ENCODE data around the gene INPPL1. TPM values are rescaled to one million over a fixed set of nuclear protein-coding genes. Genes with fewer than 3 reads are reported as not detected.
"Not testable (repeated sequence)": the region's sequence is repeated elsewhere in the genome, so short reads cannot be mapped to it uniquely, and the experiment has no call there.

INPPL1 gene
- total and polyA plus RNA-seq, 10 of the 15 experiments (the other 5 are each of a cell fraction or from before 2014, with no cell fraction given) = 0.47 to 116 (median 43.4) TPM

DNA sequence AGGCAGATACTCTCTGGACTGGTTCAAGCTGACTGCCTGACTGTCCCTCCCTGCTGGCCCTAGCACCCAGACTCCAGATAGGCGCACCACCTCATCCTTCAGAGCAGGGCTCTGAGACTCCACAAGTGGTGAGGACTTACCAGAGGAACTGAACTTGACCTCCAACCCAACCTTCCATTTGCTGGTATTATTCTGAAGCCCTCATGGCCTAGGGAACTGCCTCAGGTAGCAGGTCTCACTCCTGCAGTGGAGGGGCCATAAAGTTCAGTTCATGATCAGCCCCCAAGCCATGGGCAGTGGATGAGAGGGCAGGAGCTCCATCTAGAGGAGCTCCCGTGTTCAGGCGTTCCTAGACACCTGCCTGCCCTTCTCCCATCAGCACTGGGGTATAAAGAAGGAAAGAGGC is 43.0 kb upstream of the INPPL1 start:
- TF ChIP-seq RAD21 (IDR thresholded peaks at IDR 0.05; ENCODE audit: insufficient read depth, low read depth, low read length) = 0 out of 2 replicates have a peak, but pooled peaks have one; percentile 6
- TF ChIP-seq, protein P1, sequence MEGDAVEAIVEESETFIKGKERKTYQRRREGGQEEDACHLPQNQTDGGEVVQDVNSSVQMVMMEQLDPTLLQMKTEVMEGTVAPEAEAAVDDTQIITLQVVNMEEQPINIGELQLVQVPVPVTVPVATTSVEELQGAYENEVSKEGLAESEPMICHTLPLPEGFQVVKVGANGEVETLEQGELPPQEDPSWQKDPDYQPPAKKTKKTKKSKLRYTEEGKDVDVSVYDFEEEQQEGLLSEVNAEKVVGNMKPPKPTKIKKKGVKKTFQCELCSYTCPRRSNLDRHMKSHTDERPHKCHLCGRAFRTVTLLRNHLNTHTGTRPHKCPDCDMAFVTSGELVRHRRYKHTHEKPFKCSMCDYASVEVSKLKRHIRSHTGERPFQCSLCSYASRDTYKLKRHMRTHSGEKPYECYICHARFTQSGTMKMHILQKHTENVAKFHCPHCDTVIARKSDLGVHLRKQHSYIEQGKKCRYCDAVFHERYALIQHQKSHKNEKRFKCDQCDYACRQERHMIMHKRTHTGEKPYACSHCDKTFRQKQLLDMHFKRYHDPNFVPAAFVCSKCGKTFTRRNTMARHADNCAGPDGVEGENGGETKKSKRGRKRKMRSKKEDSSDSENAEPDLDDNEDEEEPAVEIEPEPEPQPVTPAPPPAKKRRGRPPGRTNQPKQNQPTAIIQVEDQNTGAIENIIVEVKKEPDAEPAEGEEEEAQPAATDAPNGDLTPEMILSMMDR (IDR thresholded peaks at IDR 0.05 in 2 of 3, conservative IDR thresholded peaks at IDR 0.05 in 1 of 3; ENCODE audit: control insufficient read depth in 2 of 3, extremely low read depth in 1 of 3, insufficient read depth in 1 of 3, low read depth in 3 of 3, low read length in 3 of 3) = 0 out of 6 replicates have a peak, but pooled peaks of 1 of the 3 experiments have one; percentile 9

DNA sequence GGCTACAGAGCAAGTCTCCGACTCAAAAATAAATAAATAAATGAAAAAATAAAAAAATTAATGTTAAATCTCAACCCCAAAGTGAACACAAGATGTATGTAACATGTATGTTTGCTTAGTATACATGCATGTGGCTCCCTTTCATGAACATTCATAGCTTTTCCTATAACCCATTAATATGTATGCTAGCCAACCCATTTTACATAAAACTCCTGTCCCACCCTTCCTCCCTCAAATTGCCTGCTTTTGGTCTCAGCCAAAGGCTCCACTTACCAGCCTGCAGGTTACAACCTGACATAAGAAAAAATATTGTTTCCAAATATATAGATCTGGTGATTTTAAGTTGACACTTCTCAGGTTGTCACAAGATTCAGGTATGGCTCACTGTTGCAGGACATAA is 36.3 kb upstream of the INPPL1 start:
- CTCF ChIA-PET = interaction anchor here (2.4 kb wide), 1 partner anchor 243 kb away, joined by 8 read pairs; no protein-coding TSS in a partner anchor
- no peaks in the 10 kb centered on the region for H3K27me3 ChIP-seq (replicated peaks in 1 of 2; ENCODE audit: control insufficient read depth in 2 of 2, insufficient read depth in 2 of 2, low read length in 1 of 2)
- POLR2A ChIA-PET = interaction anchor here (0.6 kb wide), 1 partner anchor 9 kb away, joined by 4 read pairs; no protein-coding TSS in a partner anchor
- H3K4me2 ChIP-seq (ENCODE audit: control insufficient read depth, insufficient read depth) = no peak overlapping the region
- SMC1A ChIA-PET (ENCODE audit: uncharacterized antibody, unreplicated experiment) = interaction anchor here (0.9 to 1.6 kb wide), 2 partner anchors 18 to 32 kb away, joined by 3 to 4 read pairs; no protein-coding TSS in a partner anchor
- H3K4me3 ChIP-seq = no peak overlapping the region
- no peak for FAIRE-seq
- H3K4me1 ChIP-seq (ENCODE audit: control insufficient read depth, insufficient read depth, low read length) = no peaks in the 10 kb centered on the region
- H3K9me3 ChIP-seq (replicated peaks; ENCODE audit: control insufficient read depth, insufficient read depth, low read length) = no peaks in the 10 kb centered on the region
- intact Hi-C loops (cut with micrococcal nuclease; ENCODE audit: unreplicated experiment) (no loop called here), in situ Hi-C loops (cut with MboI) (no loop called here)
- RAD21 ChIA-PET (ENCODE audit: unreplicated experiment) = no interaction called here
- WGBS (ENCODE audit: insufficient coverage, insufficient replicate concordance, low lambda C conversion rate, missing lambda C conversion rate) = 73% methylated on average over 1 of the region's 1 CpG
- no peaks in the 10 kb centered on the region for H3K36me3 ChIP-seq (ENCODE audit: control insufficient read depth in 2 of 2, insufficient read depth in 2 of 2, low read length in 1 of 2)
- H3K79me2 ChIP-seq (ENCODE audit: control insufficient read depth, insufficient read depth, low read length) = no peaks in the 10 kb centered on the region
- no peak overlapping the region for H3K9ac ChIP-seq (ENCODE audit: control insufficient read depth, insufficient read depth, low read length)
- DNase-seq (ENCODE audit: low read depth, low spot score) = no peak
- ATAC-seq = no peak
- H2AFZ ChIP-seq (ENCODE audit: control insufficient read depth, low read depth, low read length) = no peak overlapping the region
- BruUV-seq (replicated peaks) = no TSS peak
- H3K27ac ChIP-seq (ENCODE audit: control insufficient read depth, insufficient read depth) = no peak overlapping the region
- H4K20me1 ChIP-seq (ENCODE audit: control insufficient read depth, insufficient read depth) = no peaks in the 10 kb centered on the region
- TF ChIP-seq, protein P2, sequence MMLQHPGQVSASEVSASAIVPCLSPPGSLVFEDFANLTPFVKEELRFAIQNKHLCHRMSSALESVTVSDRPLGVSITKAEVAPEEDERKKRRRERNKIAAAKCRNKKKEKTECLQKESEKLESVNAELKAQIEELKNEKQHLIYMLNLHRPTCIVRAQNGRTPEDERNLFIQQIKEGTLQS (IDR thresholded peaks at IDR 0.05; ENCODE audit: borderline replicate concordance, extremely low read depth, low read depth, low read length) = no peak
- TF ChIP-seq ZZZ3 (IDR thresholded peaks at IDR 0.05; ENCODE audit: control insufficient read depth, insufficient read length, low read depth) = no peak
- TF ChIP-seq, protein P3, sequence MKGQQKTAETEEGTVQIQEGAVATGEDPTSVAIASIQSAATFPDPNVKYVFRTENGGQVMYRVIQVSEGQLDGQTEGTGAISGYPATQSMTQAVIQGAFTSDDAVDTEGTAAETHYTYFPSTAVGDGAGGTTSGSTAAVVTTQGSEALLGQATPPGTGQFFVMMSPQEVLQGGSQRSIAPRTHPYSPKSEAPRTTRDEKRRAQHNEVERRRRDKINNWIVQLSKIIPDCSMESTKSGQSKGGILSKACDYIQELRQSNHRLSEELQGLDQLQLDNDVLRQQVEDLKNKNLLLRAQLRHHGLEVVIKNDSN (IDR thresholded peaks at IDR 0.05; ENCODE audit: borderline replicate concordance, extremely low read length, insufficient read depth, low read depth, low read length) = no peak
- TF ChIP-seq, protein P4, sequence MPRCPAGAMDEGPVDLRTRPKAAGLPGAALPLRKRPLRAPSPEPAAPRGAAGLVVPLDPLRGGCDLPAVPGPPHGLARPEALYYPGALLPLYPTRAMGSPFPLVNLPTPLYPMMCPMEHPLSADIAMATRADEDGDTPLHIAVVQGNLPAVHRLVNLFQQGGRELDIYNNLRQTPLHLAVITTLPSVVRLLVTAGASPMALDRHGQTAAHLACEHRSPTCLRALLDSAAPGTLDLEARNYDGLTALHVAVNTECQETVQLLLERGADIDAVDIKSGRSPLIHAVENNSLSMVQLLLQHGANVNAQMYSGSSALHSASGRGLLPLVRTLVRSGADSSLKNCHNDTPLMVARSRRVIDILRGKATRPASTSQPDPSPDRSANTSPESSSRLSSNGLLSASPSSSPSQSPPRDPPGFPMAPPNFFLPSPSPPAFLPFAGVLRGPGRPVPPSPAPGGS (IDR thresholded peaks at IDR 0.05; ENCODE audit: borderline replicate concordance, insufficient read depth, low read depth, low read length, poor library complexity, severe bottlenecking) = no peak
- TF ChIP-seq POLR2A (IDR thresholded peaks at IDR 0.05; ENCODE audit: low read depth, low read length) = no peak
- no peak for TF ChIP-seq SUPT20H (IDR thresholded peaks at IDR 0.05; ENCODE audit: borderline replicate concordance, control insufficient read depth, low read depth, low read length)

More for the DNA sequence above, 43.0 kb upstream of the INPPL1 start:
- H3K79me2 ChIP-seq (ENCODE audit: control insufficient read depth, insufficient read depth, low read length); H4K20me1 ChIP-seq (ENCODE audit: control insufficient read depth, insufficient read depth); intact Hi-C loops (cut with micrococcal nuclease; ENCODE audit: unreplicated experiment); H3K4me1 ChIP-seq (ENCODE audit: control insufficient read depth, insufficient read depth, low read length); H3K4me2 ChIP-seq (ENCODE audit: control insufficient read depth, insufficient read depth); BruUV-seq (replicated peaks); SMC1A ChIA-PET (ENCODE audit: uncharacterized antibody, unreplicated experiment); DNase-seq (ENCODE audit: low read depth, low spot score); H3K9ac ChIP-seq (ENCODE audit: control insufficient read depth, insufficient read depth, low read length); H3K36me3 ChIP-seq (ENCODE audit: control insufficient read depth in 2 of 2, insufficient read depth in 2 of 2, low read length in 1 of 2); H3K27ac ChIP-seq (ENCODE audit: control insufficient read depth, insufficient read depth); H3K27me3 ChIP-seq (replicated peaks in 1 of 2; ENCODE audit: control insufficient read depth in 2 of 2, insufficient read depth in 2 of 2, low read length in 1 of 2); in situ Hi-C loops (cut with MboI); H3K9me3 ChIP-seq (replicated peaks; ENCODE audit: control insufficient read depth, insufficient read depth, low read length); H2AFZ ChIP-seq (ENCODE audit: control insufficient read depth, low read depth, low read length); H3K4me3 ChIP-seq: not testable (repeated sequence)
- WGBS (ENCODE audit: insufficient coverage, insufficient replicate concordance, low lambda C conversion rate, missing lambda C conversion rate) = 55% methylated on average over 3 of the region's 3 CpGs
- ChIA-PET POLR2A (interaction anchor here (0.7 kb wide), 1 partner anchor 179 kb away, joined by 4 read pairs; no protein-coding TSS in a partner anchor), RAD21 (ENCODE audit: unreplicated experiment) (interaction anchor here (1.3 kb wide), 1 partner anchor 157 kb away, joined by 5 read pairs; no protein-coding TSS in a partner anchor), CTCF (interaction anchor here (0.8 to 3.7 kb wide), 6 partner anchors 16 to 234 kb away, joined by 3 to 12 read pairs (median 6); no protein-coding TSS in a partner anchor)
- FAIRE-seq (peak; percentile 7), ATAC-seq (peak; percentile 23; the same call in 2 of the 3 replicates)
